GM12891 (cell line): ENCODE measurements around the gene SOWAHC.

Experiments
- POLR2AphosphoS5 ChIP-seq: IDR thresholded peaks from 2 replicates; pipeline ENCODE4 v1.6.1; 2011; ENCODE audit warnings: low read depth, low read length, control low read depth
- TAF1 ChIP-seq: IDR thresholded peaks from 2 replicates; pipeline ENCODE4 v1.6.1; 2011; ENCODE audit warnings: low read depth, low read length, control low read depth

GRCh38 chr2:109633284-109633961 lies 19.3 kb downstream of the SOWAHC start:
- TF ChIP-seq TAF1, result no peak
- TF ChIP-seq POLR2AphosphoS5, result no peak
